ENCODE data around the gene FAM53C.

Gene FAM53C

GRCh38 chr5:138371454-138371853, 33.4 kb downstream of the FAM53C start (continued):
- no peak for TF ChIP-seq ZNF266 (tag by site-specific recombination; IDR thresholded peaks at IDR 0.05; ENCODE audit: low read depth)
- TF ChIP-seq ZSCAN5A (tag by site-specific recombination; IDR thresholded peaks at IDR 0.05), result no peak
- TF ChIP-seq ZNF157 (tag by site-specific recombination; IDR thresholded peaks at IDR 0.05), result no peak
- TF ChIP-seq, protein P1, sequence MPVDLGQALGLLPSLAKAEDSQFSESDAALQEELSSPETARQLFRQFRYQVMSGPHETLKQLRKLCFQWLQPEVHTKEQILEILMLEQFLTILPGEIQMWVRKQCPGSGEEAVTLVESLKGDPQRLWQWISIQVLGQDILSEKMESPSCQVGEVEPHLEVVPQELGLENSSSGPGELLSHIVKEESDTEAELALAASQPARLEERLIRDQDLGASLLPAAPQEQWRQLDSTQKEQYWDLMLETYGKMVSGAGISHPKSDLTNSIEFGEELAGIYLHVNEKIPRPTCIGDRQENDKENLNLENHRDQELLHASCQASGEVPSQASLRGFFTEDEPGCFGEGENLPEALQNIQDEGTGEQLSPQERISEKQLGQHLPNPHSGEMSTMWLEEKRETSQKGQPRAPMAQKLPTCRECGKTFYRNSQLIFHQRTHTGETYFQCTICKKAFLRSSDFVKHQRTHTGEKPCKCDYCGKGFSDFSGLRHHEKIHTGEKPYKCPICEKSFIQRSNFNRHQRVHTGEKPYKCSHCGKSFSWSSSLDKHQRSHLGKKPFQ (tag by site-specific recombination; IDR thresholded peaks at IDR 0.05), result no peak
- TF ChIP-seq ZNF549 (tag by site-specific recombination; IDR thresholded peaks at IDR 0.05), result no peak

DNA sequence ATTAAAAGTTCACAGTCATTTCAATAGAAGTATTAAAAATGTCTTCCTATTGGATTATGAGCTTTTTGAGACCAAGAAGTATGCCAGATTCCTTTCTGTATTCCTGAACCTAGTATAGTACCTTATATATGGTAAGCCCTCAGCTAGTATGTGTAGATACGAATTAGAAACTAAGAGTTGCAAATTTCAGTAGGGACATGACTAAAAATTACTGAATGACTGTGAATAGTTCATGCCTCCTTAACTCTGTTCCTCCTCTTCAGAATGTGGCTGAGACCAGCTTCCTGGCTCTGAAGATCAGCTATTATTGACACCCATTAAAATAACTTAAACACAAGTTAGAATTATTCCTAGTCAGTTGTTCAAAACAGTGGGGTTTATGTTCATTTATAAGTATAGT, 34.2 kb downstream of the FAM53C start:
- Histone ChIP-seq H3K4me1 (ENCODE audit: control insufficient read depth, insufficient read depth, low read length) (peaks cover 15% of the 10 kb centered on the region), H3K27ac (ENCODE audit: extremely low read depth, low read depth, low read length) (no peak overlapping the region), H3K9me3 (ENCODE audit: control insufficient read depth, insufficient read depth, low read depth, low read length) (no peaks in the 10 kb centered on the region), H3K36me3 (ENCODE audit: control insufficient read depth in 2 of 2, insufficient read depth in 1 of 2, low read length in 2 of 2) (peaks cover 11 to 25% of the 10 kb centered on the region in 2 experiments), H3K4me3 (ENCODE audit: low read depth, low read length) (no peak overlapping the region)
- TF ChIP-seq ZNF416 (tag by site-specific recombination; IDR thresholded peaks at IDR 0.05) (no peak), ZNF596 (tag by site-specific recombination; IDR thresholded peaks at IDR 0.05) (no peak), ZNF239 (tag by site-specific recombination; IDR thresholded peaks at IDR 0.05) (no peak), ZNF133 (tag by site-specific recombination; IDR thresholded peaks at IDR 0.05) (no peak), PRDM4 (tag by site-specific recombination; IDR thresholded peaks at IDR 0.05) (no peak), KLF8 (tag by site-specific recombination; IDR thresholded peaks at IDR 0.05) (no peak), ZNF157 (tag by site-specific recombination; IDR thresholded peaks at IDR 0.05) (no peak), ZNF266 (tag by site-specific recombination; IDR thresholded peaks at IDR 0.05; ENCODE audit: low read depth) (no peak), GLIS2 (tag by site-specific recombination; IDR thresholded peaks at IDR 0.05) (no peak), ZNF626 (tag by site-specific recombination; IDR thresholded peaks at IDR 0.05) (no peak), ZNF529 (tag by site-specific recombination; IDR thresholded peaks at IDR 0.05; ENCODE audit: insufficient replicate concordance) (no peak), ZNF629 (tag by site-specific recombination; IDR thresholded peaks at IDR 0.05) (no peak)
- POLR2A ChIA-PET, result interaction anchor here (0.6 to 2.1 kb wide), 3 partner anchors 19 to 193 kb away, joined by 3 to 6 read pairs (median 3); partner anchors contain the start of gene KIF20A
- CTCF ChIA-PET, result interaction anchor here (7.6 kb wide), 1 partner anchor 19 kb away, joined by 94 read pairs; the partner anchor contains the start of gene KDM3B

DNA sequence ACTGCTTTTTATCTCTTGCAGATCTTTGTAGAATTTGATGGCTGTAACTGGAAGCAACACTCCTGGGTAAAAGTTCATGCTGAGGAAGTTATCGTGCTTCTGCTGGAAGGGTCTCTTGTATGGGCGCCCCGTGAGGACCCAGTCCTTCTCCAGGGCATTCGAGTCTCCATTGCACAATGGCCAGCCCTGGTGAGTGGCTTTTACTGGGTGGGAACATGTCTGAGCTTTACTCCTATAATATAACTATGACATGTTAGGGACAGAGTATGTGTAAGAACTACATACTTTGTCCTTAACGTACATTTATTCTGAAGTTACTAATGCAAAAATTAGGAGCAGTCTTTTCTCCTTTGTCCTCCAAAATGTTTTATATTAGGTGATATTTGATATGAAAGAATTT, 34.6 kb downstream of the FAM53C start:
- H3K36me3 ChIP-seq (ENCODE audit: control insufficient read depth in 2 of 2, insufficient read depth in 1 of 2, low read length in 2 of 2), result peaks cover 15 to 29% of the 10 kb centered on the region in 2 experiments
- H3K4me3 ChIP-seq (ENCODE audit: low read depth, low read length), result no peak overlapping the region
- H3K27ac ChIP-seq (ENCODE audit: extremely low read depth, low read depth, low read length), result 0 out of 2 replicates have a peak overlapping the region, but pooled peaks have one; percentile 31
- no peaks in the 10 kb centered on the region for H3K9me3 ChIP-seq (ENCODE audit: control insufficient read depth, insufficient read depth, low read depth, low read length)
- H3K4me1 ChIP-seq (ENCODE audit: control insufficient read depth, insufficient read depth, low read length), result peaks cover 14% of the 10 kb centered on the region
- ChIA-PET CTCF (interaction anchor here (0.6 to 7.6 kb wide), 2 partner anchors 19 to 175 kb away, joined by 3 to 94 read pairs; partner anchors contain the start of gene KDM3B), POLR2A (interaction anchor here (0.6 to 2.1 kb wide), 3 partner anchors 19 to 343 kb away, joined by 3 to 6 read pairs (median 3); partner anchors contain the start of gene KIF20A)
- TF ChIP-seq ZNF23 (tag by site-specific recombination; IDR thresholded peaks at IDR 0.05; ENCODE audit: borderline replicate concordance) (no peak), ZNF426 (tag by site-specific recombination; IDR thresholded peaks at IDR 0.05) (no peak), ZNF792 (tag by site-specific recombination; IDR thresholded peaks at IDR 0.05) (no peak), ZNF248 (tag by site-specific recombination; IDR thresholded peaks at IDR 0.05) (no peak), ZNF555 (tag by site-specific recombination; conservative IDR thresholded peaks at IDR 0.05) (no peak), ZBTB26 (tag by site-specific recombination; optimal IDR thresholded peaks at IDR 0.05) (no peak), ZNF146 (tag by site-specific recombination; IDR thresholded peaks at IDR 0.05) (no peak), ZNF837 (tag by site-specific recombination; IDR thresholded peaks at IDR 0.05) (no peak), ZNF391 (tag by site-specific recombination; IDR thresholded peaks at IDR 0.05; ENCODE audit: borderline replicate concordance, low read depth) (no peak), TCF7L2 (IDR thresholded peaks at IDR 0.05; ENCODE audit: borderline replicate concordance, low read depth, low read length) (no peak), ZBTB1 (tag by site-specific recombination; IDR thresholded peaks at IDR 0.05) (no peak)
- TF ChIP-seq, protein P2, sequence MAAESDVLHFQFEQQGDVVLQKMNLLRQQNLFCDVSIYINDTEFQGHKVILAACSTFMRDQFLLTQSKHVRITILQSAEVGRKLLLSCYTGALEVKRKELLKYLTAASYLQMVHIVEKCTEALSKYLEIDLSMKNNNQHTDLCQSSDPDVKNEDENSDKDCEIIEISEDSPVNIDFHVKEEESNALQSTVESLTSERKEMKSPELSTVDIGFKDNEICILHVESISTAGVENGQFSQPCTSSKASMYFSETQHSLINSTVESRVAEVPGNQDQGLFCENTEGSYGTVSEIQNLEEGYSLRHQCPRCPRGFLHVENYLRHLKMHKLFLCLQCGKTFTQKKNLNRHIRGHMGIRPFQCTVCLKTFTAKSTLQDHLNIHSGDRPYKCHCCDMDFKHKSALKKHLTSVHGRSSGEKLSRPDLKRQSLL (tag by site-specific recombination; IDR thresholded peaks at IDR 0.05), result no peak
